Esophagus squamous epithelium (tissue), 4 donors: ENCODE results near the gene CIPC.

Experiments used
- POLR2A ChIP-seq, 4 donors: fragments of 450-650 bp; IDR thresholded peaks; one replicate each; pipeline ENCODE4 v1.6.1; 2017; ENCODE audit warnings: antibody characterized with exemption in 4 of 4, mild to moderate bottlenecking in 4 of 4, moderate library complexity in 3 of 4
- TF ChIP-seq, protein P1 (sequence below), 6 experiments: fragments of 450-650 bp in 4 of 6; fragments of 200-600 bp in 2 of 6; sonication (generic) in 2 of 6; IDR thresholded peaks; one replicate each; pipeline ENCODE4 v1.5.1; 2016 to 2019; ENCODE audit warnings: antibody characterized with exemption in 6 of 6, mild to moderate bottlenecking in 4 of 6, moderate library complexity in 4 of 6

DNA sequence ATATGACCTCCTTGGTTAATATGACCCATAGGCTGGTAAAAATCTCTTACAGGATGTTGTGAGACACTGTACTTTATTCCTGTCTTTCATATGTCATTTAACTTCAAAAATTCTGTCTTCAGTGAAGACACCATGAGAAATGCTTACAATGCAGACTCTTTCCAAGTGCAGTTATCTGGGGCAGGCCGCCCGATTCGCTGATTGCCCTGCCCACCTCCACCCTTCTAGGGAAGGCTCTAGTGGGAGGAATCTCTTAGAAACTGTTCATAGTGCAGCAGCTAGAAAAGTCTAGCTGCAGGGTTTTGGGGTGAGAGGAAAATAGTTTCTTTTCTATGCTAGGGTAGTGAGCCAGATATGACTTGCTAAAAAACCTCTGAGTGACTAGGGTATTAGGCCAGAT lies 15.0 kb upstream of the CIPC start:
- TF ChIP-seq, protein P1, sequence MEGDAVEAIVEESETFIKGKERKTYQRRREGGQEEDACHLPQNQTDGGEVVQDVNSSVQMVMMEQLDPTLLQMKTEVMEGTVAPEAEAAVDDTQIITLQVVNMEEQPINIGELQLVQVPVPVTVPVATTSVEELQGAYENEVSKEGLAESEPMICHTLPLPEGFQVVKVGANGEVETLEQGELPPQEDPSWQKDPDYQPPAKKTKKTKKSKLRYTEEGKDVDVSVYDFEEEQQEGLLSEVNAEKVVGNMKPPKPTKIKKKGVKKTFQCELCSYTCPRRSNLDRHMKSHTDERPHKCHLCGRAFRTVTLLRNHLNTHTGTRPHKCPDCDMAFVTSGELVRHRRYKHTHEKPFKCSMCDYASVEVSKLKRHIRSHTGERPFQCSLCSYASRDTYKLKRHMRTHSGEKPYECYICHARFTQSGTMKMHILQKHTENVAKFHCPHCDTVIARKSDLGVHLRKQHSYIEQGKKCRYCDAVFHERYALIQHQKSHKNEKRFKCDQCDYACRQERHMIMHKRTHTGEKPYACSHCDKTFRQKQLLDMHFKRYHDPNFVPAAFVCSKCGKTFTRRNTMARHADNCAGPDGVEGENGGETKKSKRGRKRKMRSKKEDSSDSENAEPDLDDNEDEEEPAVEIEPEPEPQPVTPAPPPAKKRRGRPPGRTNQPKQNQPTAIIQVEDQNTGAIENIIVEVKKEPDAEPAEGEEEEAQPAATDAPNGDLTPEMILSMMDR (IDR thresholded peaks at IDR 0.05) = no peak
- no peak for TF ChIP-seq POLR2A (IDR thresholded peaks at IDR 0.05)
